HEK293 (cell line): ENCODE measurements around the gene PABPN1L.
"Not testable (repeated sequence)": the region's sequence is repeated elsewhere in the genome, so short reads cannot be mapped to it uniquely, and the experiment has no call there.

Experiments used
- CTCF ChIA-PET: fragments of 350-600 bp; formaldehyde crosslinking; extraction: SDS; loops from one replicate; lab custom pipeline; 2021; ENCODE audit warnings: antibody characterized with exemption; lab: Yijun Ruan, JAX
- POLR2A ChIA-PET: fragments of 300-600 bp; formaldehyde crosslinking; extraction: SDS; loops from one replicate; lab custom pipeline; 2020; ENCODE audit warnings: antibody characterized with exemption, inconsistent platforms; lab: Yijun Ruan, JAX
- H3K27ac ChIP-seq: fragments of 200-500 bp; sonication (Bioruptor generic); 2 replicates; pipeline ENCODE4 v1.5.1; 2014; ENCODE audit warnings: low read depth, low read length, control low read depth, inconsistent platforms; ENCODE audit errors: extremely low read depth
- H3K36me3 ChIP-seq, 2 experiments: fragments of 200-500 bp in 1 of 2; sonication (Bioruptor generic) in 1 of 2; 1 replicate in 1 of 2; 2 replicates in 1 of 2; pipeline ENCODE4 v1.5.1; 2014 to 2017; ENCODE audit warnings: inconsistent platforms in 2 of 2, low read length in 2 of 2; ENCODE audit not compliant: control insufficient read depth in 2 of 2, insufficient read depth in 1 of 2
- H3K4me1 ChIP-seq: fragments of 200-500 bp; sonication (Bioruptor generic); 2 replicates; pipeline ENCODE4 v1.5.1; 2014; ENCODE audit warnings: mild to moderate bottlenecking, low read length, inconsistent platforms; ENCODE audit not compliant: control insufficient read depth, insufficient read depth
- H3K4me3 ChIP-seq: 2 replicates; pipeline ENCODE4 v1.5.1; 2011; ENCODE audit warnings: low read depth, mild to moderate bottlenecking, control low read depth, low read length, moderate library complexity
- H3K9me3 ChIP-seq: fragments of 200-500 bp; sonication (Bioruptor generic); 2 replicates; pipeline ENCODE4 v1.5.1; 2014; ENCODE audit warnings: low read depth, low read length, inconsistent platforms; ENCODE audit not compliant: control insufficient read depth, insufficient read depth
- HOXA7 ChIP-seq: sonication (generic); formaldehyde crosslinking; IDR thresholded peaks from 2 replicates; pipeline ENCODE4 v1.8.1; 2022; ENCODE audit warnings: missing genetic modification reagents, borderline replicate concordance
- HOXC10 ChIP-seq: sonication (generic); formaldehyde crosslinking; IDR thresholded peaks from 2 replicates; pipeline ENCODE4 v1.8.1; 2023; ENCODE audit warnings: mild to moderate bottlenecking, missing genetic modification reagents
- KLF10 ChIP-seq: fragments of 450-650 bp; IDR thresholded peaks from 2 replicates; pipeline ENCODE4 v1.5.1; 2018; ENCODE audit warnings: missing biosample characterization, mild to moderate bottlenecking, missing genetic modification characterization
- MYNN ChIP-seq: fragments of 450-650 bp; formaldehyde crosslinking; IDR thresholded peaks from 2 replicates; pipeline ENCODE4 v1.5.1; 2016; ENCODE audit warnings: missing biosample characterization, missing genetic modification characterization, borderline replicate concordance
- PRDM1 ChIP-seq: fragments of 450-650 bp; formaldehyde crosslinking; IDR thresholded peaks from 2 replicates; pipeline ENCODE4; 2016; ENCODE audit warnings: missing biosample characterization, missing genetic modification characterization
- SETDB1 ChIP-seq: IDR thresholded peaks from one replicate; pipeline ENCODE4 v1.6.1; 2017; ENCODE audit warnings: mild to moderate bottlenecking, low read length, moderate library complexity, mixed read lengths; ENCODE audit not compliant: insufficient read length
- WT1 ChIP-seq: fragments of 450-650 bp; formaldehyde crosslinking; IDR thresholded peaks from 2 replicates; pipeline ENCODE4 v1.5.1; 2016; ENCODE audit warnings: missing biosample characterization, missing genetic modification characterization
- ZBTB26 ChIP-seq: fragments of 450-650 bp; formaldehyde crosslinking; optimal IDR thresholded peaks from 2 replicates; pipeline ENCODE3; 2016; ENCODE audit warnings: missing biosample characterization, mild to moderate bottlenecking, missing genetic modification characterization
- ZBTB44 ChIP-seq: fragments of 450-650 bp; IDR thresholded peaks from 2 replicates; pipeline ENCODE4 v1.5.1; 2018; ENCODE audit warnings: missing biosample characterization, mild to moderate bottlenecking, missing genetic modification characterization
- ZBTB8A ChIP-seq: fragments of 450-650 bp; formaldehyde crosslinking; IDR thresholded peaks from 2 replicates; pipeline ENCODE4 v1.5.1; 2016; ENCODE audit warnings: missing biosample characterization, missing genetic modification characterization
- ZNF112 ChIP-seq: fragments of 450-650 bp; formaldehyde crosslinking; IDR thresholded peaks from 2 replicates; pipeline ENCODE4 v1.5.0; 2017; ENCODE audit warnings: missing biosample characterization, missing genetic modification characterization
- ZNF114 ChIP-seq: fragments of 450-650 bp; formaldehyde crosslinking; IDR thresholded peaks from 2 replicates; pipeline ENCODE4 v1.5.0; 2017; ENCODE audit warnings: missing biosample characterization, missing genetic modification characterization
- ZNF19 ChIP-seq: fragments of 450-650 bp; formaldehyde crosslinking; IDR thresholded peaks from 2 replicates; pipeline ENCODE4; 2016; ENCODE audit warnings: missing biosample characterization, missing genetic modification characterization, low read depth
- ZNF221 ChIP-seq: fragments of 450-650 bp; formaldehyde crosslinking; IDR thresholded peaks from 2 replicates; pipeline ENCODE4 v1.5.1; 2017; ENCODE audit warnings: missing biosample characterization, missing genetic modification characterization, borderline replicate concordance
- ZNF311 ChIP-seq: fragments of 450-650 bp; formaldehyde crosslinking; IDR thresholded peaks from 2 replicates; pipeline ENCODE4 v1.5.1; 2017; ENCODE audit warnings: missing biosample characterization, missing genetic modification characterization, borderline replicate concordance
- ZNF423 ChIP-seq: fragments of 450-650 bp; formaldehyde crosslinking; IDR thresholded peaks from 2 replicates; pipeline ENCODE4 v1.5.1; 2016; ENCODE audit warnings: missing biosample characterization, missing genetic modification characterization
- ZNF549 ChIP-seq: fragments of 450-650 bp; IDR thresholded peaks from 2 replicates; pipeline ENCODE4 v1.5.1; 2018; ENCODE audit warnings: missing biosample characterization, missing genetic modification characterization, mild to moderate bottlenecking, inconsistent platforms, moderate library complexity
- ZNF560 ChIP-seq: fragments of 450-650 bp; formaldehyde crosslinking; IDR thresholded peaks from 2 replicates; pipeline ENCODE4 v1.5.1; 2017; ENCODE audit warnings: missing biosample characterization, missing genetic modification characterization, borderline replicate concordance
- ZNF571 ChIP-seq: fragments of 450-650 bp; formaldehyde crosslinking; IDR thresholded peaks from 2 replicates; pipeline ENCODE4 v1.5.0; 2017; ENCODE audit warnings: missing biosample characterization, missing genetic modification characterization
- ZNF585B ChIP-seq: fragments of 450-650 bp; formaldehyde crosslinking; IDR thresholded peaks from 2 replicates; pipeline ENCODE4 v1.5.1; 2016; ENCODE audit warnings: missing biosample characterization, missing genetic modification characterization
- ZNF701 ChIP-seq: fragments of 450-650 bp; formaldehyde crosslinking; IDR thresholded peaks from 2 replicates; pipeline ENCODE4 v1.5.1; 2016; ENCODE audit warnings: missing biosample characterization, missing genetic modification characterization
- ZNF747 ChIP-seq: fragments of 450-650 bp; formaldehyde crosslinking; IDR thresholded peaks from 2 replicates; pipeline ENCODE4 v1.5.1; 2016; ENCODE audit warnings: missing biosample characterization, missing genetic modification characterization
- ZNF785 ChIP-seq: fragments of 450-650 bp; formaldehyde crosslinking; IDR thresholded peaks from 2 replicates; pipeline ENCODE4 v1.5.1; 2016; ENCODE audit warnings: missing biosample characterization, missing genetic modification characterization
- TF ChIP-seq, protein P1 (sequence below): fragments of 450-650 bp; formaldehyde crosslinking; IDR thresholded peaks from 2 replicates; pipeline ENCODE4 v1.5.1; 2016; ENCODE audit warnings: missing biosample characterization, missing genetic modification characterization, low read depth

The PABPN1L gene

GRCh38 chr16:88824256-88825077 lies 42.0 kb downstream of the PABPN1L start:
- no peak overlapping the region for H3K27ac ChIP-seq
- CTCF ChIA-PET: interaction anchor here (0.6 kb wide), 1 partner anchor 343 kb away, joined by 3 read pairs; no protein-coding TSS in a partner anchor
- POLR2A ChIA-PET: no interaction called here
- TF ChIP-seq ZNF311 (tag by site-specific recombination) (no peak), ZNF19 (tag by site-specific recombination) (no peak), ZBTB26 (tag by site-specific recombination) (no peak), HOXC10 (CRISPR knock-in tag) (no peak), HOXA7 (CRISPR knock-in tag) (no peak), ZNF747 (tag by site-specific recombination) (no peak), ZNF560 (tag by site-specific recombination) (no peak), WT1 (tag by site-specific recombination) (no peak), PRDM1 (tag by site-specific recombination) (no peak), ZNF585B (tag by site-specific recombination) (no peak), ZNF114 (no peak), ZBTB8A (tag by site-specific recombination) (no peak)
- TF ChIP-seq, protein P1, sequence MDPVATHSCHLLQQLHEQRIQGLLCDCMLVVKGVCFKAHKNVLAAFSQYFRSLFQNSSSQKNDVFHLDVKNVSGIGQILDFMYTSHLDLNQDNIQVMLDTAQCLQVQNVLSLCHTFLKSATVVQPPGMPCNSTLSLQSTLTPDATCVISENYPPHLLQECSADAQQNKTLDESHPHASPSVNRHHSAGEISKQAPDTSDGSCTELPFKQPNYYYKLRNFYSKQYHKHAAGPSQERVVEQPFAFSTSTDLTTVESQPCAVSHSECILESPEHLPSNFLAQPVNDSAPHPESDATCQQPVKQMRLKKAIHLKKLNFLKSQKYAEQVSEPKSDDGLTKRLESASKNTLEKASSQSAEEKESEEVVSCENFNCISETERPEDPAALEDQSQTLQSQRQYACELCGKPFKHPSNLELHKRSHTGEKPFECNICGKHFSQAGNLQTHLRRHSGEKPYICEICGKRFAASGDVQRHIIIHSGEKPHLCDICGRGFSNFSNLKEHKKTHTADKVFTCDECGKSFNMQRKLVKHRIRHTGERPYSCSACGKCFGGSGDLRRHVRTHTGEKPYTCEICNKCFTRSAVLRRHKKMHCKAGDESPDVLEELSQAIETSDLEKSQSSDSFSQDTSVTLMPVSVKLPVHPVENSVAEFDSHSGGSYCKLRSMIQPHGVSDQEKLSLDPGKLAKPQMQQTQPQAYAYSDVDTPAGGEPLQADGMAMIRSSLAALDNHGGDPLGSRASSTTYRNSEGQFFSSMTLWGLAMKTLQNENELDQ (tag by site-specific recombination): no peak
- TF ChIP-seq, all 188 proteins: peak for 0
- Histone ChIP-seq H3K4me3 (no peak overlapping the region), H3K9me3 (no peaks in the 10 kb centered on the region), H3K36me3 (peaks cover 0 to 8% of the 10 kb centered on the region in 2 experiments; a peak in 1 of 3 replicates), H3K4me1 (no peaks in the 10 kb centered on the region)

DNA sequence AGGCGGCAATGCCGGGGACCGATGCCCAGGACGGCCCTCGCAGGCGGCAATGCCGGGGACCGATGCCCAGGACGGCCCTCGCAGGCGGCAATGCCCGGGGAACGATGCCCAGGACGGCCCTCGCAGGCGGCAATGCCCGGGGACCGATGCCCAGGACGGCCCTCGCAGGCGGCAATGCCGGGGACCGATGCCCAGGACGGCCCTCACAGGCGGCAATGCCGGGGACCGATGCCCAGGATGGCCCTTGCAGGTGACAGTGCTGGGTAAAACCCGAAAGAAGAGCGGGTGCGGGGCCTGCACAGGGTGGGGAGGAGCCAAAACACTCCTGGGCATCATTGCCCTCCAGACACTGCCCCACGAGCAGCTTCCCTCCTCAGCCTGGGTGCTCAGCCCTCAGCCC lies 42.8 kb downstream of the PABPN1L start:
- H3K27ac ChIP-seq, H3K36me3 ChIP-seq, H3K4me1 ChIP-seq, CTCF ChIA-PET, POLR2A ChIA-PET, H3K9me3 ChIP-seq, H3K4me3 ChIP-seq: not testable (repeated sequence)

DNA sequence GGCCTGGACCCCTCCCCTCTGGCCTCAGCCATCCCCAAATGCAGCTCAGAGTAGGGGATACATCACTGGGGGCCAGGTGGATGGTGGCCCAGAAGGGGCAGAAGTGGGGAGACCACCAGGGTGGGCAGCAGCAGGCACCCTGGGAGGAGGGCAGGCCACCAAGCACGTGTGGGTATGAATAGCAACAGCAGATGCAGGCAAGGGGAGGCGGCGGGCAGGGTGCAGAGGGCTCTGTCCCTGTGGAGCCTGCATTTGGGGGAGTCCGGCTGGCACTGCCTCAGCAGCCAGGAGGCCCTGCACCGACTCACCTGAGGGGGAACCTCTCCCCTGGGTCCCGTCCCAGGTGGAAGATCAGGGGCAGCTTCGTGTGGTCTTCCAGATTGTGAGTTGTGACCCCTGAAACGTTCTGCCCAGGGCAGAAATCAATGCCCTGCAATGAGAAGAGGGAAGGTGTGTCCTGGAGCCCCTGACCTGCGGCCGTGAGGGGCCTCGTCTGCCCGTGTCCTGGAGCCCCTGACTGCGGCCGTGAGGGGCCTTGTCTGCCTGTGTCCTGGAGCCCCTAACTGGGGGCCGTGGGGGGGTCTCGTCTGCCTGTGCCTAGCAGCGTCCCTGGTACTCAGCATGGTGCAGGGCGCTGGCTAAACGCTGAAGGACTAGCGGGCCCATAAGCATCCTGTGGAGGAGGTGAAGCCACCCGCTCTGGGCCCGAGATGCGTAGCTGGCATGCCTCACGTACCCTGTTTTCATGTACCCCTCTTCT lies 44.0 kb downstream of the PABPN1L start:
- CTCF ChIA-PET: interaction anchor here (0.7 kb wide), 1 partner anchor 458 kb away, joined by 5 read pairs; no protein-coding TSS in a partner anchor
- POLR2A ChIA-PET: no interaction called here

More for the DNA sequence above, 44.0 kb downstream of the PABPN1L start:
- TF ChIP-seq ZNF571 (tag by site-specific recombination): no peak
- TF ChIP-seq ZNF112: no peak
- TF ChIP-seq KLF10: no peak
- TF ChIP-seq ZBTB44: no peak
- no peak for TF ChIP-seq ZNF701 (tag by site-specific recombination)
- TF ChIP-seq ZNF549: no peak
- no peak for TF ChIP-seq ZNF423
- no peak for TF ChIP-seq ZNF221 (tag by site-specific recombination)
- TF ChIP-seq ZNF785 (tag by site-specific recombination): no peak
- TF ChIP-seq MYNN (tag by site-specific recombination): no peak
- no peak for TF ChIP-seq SETDB1
- H3K4me1 ChIP-seq: no peaks in the 10 kb centered on the region
- H3K36me3 ChIP-seq: peaks cover 0 to 8% of the 10 kb centered on the region in 2 experiments; a peak in 1 of 3 replicates
- H3K4me3 ChIP-seq: no peak overlapping the region
- no peaks in the 10 kb centered on the region for H3K9me3 ChIP-seq
- no peak overlapping the region for H3K27ac ChIP-seq
